Activated gamma-delta T cell treated with Interleukin-2 at 50 U/mL for 16 hours (primary cell): ENCODE measurements around the gene TFEC.
"Not testable (repeated sequence)": the region's sequence is repeated elsewhere in the genome, so short reads cannot be mapped to it uniquely, and the experiment has no call there.

Experiments used
- DNase-seq: peaks from one replicate; pipeline ENCODE4 v3.0.0-alpha.2; 2020

Gene TFEC

GRCh38 chr7:115987486-115987885 is 43.1 kb downstream of the TFEC start:
- no peak for DNase-seq

DNA sequence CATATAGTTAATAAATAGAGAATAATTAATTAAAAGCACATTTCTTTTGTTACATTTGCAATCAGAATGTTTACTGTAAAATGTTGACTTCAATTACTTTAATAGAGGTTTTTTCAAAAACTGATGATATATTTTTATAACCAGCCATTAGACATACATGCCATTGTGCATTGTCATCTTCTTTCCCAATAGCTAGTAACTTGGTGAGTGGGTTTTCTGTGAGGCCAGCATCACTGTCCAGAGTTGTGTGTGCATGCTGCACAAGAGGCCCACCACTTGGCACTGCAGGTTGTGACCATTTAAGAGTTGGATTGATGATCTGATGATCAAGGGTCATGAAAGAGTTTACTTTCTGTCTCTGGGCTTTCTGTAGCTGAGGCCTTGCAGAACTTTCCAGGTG is 46.5 kb downstream of the TFEC start:
- DNase-seq: no peak

GRCh38 chr7:115980159-115980558 is 50.4 kb downstream of the TFEC start:
- no peak for DNase-seq

- DNase-seq: no peak
Observed at GRCh38 chr7:115976651-115977050, 53.9 kb downstream of the TFEC start.

GRCh38 chr7:115975766-115976165 is 54.8 kb downstream of the TFEC start:
- DNase-seq: no peak

DNA sequence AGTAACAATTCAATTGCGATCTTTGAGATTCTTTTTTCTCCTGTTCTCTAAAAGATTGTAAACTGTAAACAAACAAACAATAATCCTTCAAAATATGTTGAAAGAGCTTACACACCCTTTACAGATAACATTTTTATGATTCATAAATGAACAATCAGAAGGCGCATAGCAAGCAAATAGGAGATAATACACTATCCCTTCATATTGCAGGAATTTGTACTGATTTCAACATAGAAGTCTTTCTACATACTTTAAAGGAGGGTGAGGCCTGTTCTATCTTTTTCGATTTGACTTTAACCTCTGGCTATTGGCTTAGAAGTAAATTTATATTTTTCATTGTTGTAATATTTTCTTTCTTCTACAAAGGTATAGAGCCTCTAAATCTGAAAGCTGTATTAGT is 57.2 kb downstream of the TFEC start:
- no peak for DNase-seq

- DNase-seq: no peak
Observed at GRCh38 chr7:115971506-115971905, 59.1 kb downstream of the TFEC start.

- no peak for DNase-seq
Observed at GRCh38 chr7:115968596-115968995, 62.0 kb downstream of the TFEC start.

GRCh38 chr7:115968171-115968570 is 62.4 kb downstream of the TFEC start:
- DNase-seq: no peak

- DNase-seq: no peak
Observed at GRCh38 chr7:115965796-115966475, 64.6 kb downstream of the TFEC start.

DNA sequence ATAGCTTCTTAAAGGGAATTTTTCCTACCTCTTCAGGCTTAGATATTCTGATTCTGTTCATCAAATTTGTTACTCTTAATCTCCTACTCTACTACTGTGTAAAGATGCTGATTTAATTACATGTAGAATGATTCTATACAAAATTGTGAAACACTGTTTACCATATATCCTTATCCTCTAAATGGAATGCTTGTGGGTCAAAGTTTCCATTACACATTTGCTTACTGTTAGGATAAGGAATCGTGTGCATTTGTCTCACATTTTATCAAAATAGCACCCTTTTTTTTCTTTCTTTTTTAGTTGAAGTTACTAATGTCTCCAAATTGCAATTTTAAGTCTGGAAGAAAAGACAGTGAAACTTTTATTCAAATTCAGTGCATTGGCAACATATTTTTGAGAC is 65.3 kb downstream of the TFEC start:
- DNase-seq: no peak

DNA sequence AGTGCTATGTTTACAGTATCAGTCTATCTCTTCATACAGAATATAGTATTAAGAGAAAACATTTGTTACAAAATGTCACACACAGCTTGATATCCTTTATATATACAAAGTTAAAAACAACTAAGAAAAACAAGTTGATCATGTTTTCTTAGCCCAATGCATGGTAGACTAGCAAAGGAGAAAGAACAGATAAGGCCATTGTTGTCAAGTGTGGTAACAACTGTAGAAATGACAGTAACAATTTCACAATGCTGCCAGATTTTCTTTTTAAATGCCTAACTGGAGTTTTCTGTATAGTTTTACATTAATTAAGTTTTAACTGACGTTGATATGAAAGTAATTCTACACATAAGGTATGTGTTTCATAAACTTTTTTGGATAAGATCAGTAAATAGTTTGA is 65.8 kb downstream of the TFEC start:
- DNase-seq: no peak

DNA sequence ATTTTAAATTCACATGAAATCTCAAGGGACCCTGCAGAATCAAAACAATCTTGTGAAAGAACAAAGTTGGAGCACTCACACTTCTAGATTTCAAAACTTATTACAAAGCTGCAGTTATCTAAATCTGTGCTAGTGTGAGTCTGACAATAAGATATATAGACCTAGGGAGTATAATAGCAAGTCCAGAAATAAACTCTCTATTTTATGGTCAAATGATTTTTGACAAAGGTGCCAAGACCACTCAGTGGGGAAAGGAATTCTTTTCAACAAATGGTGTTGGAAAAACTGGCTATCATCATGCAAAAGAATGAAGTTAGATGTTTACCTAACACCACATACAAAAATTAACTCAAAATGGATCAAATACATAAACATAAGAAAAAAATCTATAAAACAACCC is 68.2 kb downstream of the TFEC start:
- no peak for DNase-seq

DNA sequence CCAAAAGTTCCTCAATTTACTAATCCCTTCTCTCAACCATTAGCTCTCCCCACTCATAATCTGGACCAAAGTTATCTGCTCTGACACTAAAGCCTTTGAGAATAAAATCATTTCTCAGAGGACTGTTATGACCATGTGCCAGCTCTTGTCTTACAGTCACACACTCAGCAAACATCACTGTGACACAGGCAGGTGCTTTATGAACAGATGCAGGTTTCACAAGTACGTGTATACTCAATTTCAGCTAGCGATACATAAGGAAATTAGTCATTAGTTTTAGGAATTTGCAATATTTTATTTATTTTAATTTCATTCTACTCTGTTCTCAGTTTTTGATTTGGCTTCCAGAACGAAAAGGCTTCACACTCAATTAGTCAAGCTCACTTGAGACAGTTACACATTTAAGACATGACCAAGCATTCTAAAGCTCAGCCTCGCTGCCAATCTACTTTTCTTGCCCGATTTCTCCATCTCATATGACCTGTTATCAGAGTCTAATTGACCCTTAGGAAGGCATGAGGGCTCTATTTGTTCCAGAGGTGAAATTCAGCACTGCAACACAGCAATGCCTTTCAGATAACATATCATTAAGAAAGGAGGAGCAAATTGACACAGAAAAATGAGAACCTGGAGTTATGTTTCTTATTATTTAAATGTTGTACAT is 76.8 kb downstream of the TFEC start:
- no peak for DNase-seq

DNA sequence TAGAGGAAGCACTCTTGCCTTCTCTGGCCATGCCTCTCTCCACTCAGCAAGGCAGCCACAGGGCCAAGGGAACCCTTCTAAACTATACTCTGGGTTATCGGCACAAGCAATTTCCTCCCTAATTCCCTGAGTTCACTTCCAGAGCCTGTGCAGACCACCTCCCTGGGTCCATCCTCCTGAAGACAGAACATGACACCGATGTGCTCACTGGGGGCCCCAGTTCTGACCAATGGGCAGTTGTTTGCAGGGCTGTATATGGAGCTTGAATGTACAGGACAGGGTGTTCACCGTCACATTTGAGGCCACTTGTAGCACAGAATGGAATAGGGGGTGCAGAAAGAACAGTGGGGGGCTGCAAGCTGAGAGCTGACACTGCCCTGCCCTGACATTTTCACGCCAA is 77.7 kb downstream of the TFEC start:
- no peak for DNase-seq

GRCh38 chr7:115951547-115951946 is 79.0 kb downstream of the TFEC start:
- no peak for DNase-seq

- no peak for DNase-seq
Observed at GRCh38 chr7:115941703-115942268, 88.8 kb downstream of the TFEC start.

DNA sequence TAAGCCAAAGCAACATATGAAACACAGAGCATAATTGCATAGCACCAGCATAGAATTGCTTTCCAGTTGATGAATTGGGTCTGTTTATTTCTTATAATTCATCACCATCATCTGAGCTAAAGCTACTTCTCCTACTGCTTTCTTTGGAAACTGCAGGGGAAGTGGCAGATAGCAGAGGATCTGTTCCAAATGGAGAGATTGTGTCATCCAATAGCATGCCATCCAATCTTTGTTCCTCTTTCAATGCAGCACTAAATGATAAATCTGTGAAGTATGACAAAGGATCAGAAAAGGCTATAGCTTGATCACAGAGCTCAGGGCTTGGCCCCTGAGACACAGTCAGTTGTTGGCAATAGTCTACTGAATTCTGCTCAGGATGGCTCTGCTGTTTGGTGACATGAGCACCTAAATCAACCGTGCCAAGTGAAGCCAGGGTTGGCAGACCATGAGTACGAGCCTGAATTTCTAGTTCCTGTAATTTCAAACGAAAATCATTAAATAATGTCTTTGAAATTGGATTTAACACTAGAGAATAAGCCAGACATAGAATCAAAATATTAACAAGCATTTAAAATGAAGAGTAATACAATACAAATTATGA is 90.0 kb downstream of the TFEC start:
- no peak for DNase-seq

- no peak for DNase-seq
Observed at GRCh38 chr7:115937960-115938359, 92.6 kb downstream of the TFEC start.

DNA sequence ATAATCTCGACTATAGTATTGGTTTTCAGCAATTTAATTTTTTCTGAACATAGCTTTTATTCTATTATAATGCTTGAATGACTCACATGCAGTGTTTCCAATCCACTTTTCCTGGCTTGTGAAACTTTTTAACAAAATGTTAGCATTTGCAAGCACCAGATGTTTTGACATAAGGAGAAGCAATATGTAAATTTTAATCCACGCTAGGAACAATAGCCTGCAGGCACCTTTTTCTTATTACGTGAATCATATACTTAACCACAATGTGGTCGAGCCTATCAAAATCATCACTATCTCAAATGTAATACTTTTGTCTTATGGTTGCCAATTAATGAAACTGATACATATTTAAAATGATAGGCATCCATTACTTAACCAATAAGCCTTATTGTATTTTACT is 97.1 kb downstream of the TFEC start:
- DNase-seq: no peak

- DNase-seq: no peak
Observed at GRCh38 chr7:115932880-115933279, 97.7 kb downstream of the TFEC start.

GRCh38 chr7:115930184-115930583 is 100.4 kb downstream of the TFEC start:
- DNase-seq: not testable (repeated sequence)

- not testable (repeated sequence) for DNase-seq
Observed at GRCh38 chr7:115929736-115930135, 100.8 kb downstream of the TFEC start.

DNA sequence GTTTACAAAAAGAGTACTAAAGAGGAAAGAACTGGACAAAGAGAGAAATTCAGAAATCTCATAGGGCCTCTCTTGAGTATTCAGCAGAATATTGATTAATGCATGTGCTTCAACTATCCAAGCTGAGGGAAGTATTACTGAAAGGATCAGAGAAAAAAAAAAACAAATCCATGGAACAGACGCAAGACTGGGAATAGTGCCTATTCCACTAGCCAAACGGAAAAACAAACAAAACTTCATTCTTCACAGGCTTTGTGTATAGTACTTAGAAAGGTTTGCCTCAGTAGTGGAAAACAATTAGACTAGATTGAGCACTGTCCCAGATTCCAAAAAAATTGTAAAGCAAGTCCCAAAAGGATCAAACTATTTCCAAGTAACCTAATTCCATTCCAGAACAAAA is 106.2 kb downstream of the TFEC start:
- DNase-seq: no peak
